Skin epidermis (tissue), 12 donors: ENCODE results near the gene SLC16A11.
A peak's percentile ranks its signal among the peaks of the same experiment; 100 is the strongest.

Experiments used
- H3K27ac ChIP-seq, 21 experiments: fragments of 200-600 bp; sonication (generic) in 11 of 21; one replicate each; pipeline ENCODE4 v1.5.0; 2020; ENCODE audit warnings: mild to moderate bottlenecking in 3 of 21, inconsistent platforms in 2 of 21, moderate library complexity in 2 of 21
- H3K4me3 ChIP-seq, 7 experiments: fragments of 200-600 bp; sonication (generic) in 2 of 7; one replicate each; pipeline ENCODE4 v1.5.0; 2020; ENCODE audit warnings: inconsistent platforms in 2 of 7, mild to moderate bottlenecking in 2 of 7, moderate library complexity in 1 of 7

Gene SLC16A11

DNA sequence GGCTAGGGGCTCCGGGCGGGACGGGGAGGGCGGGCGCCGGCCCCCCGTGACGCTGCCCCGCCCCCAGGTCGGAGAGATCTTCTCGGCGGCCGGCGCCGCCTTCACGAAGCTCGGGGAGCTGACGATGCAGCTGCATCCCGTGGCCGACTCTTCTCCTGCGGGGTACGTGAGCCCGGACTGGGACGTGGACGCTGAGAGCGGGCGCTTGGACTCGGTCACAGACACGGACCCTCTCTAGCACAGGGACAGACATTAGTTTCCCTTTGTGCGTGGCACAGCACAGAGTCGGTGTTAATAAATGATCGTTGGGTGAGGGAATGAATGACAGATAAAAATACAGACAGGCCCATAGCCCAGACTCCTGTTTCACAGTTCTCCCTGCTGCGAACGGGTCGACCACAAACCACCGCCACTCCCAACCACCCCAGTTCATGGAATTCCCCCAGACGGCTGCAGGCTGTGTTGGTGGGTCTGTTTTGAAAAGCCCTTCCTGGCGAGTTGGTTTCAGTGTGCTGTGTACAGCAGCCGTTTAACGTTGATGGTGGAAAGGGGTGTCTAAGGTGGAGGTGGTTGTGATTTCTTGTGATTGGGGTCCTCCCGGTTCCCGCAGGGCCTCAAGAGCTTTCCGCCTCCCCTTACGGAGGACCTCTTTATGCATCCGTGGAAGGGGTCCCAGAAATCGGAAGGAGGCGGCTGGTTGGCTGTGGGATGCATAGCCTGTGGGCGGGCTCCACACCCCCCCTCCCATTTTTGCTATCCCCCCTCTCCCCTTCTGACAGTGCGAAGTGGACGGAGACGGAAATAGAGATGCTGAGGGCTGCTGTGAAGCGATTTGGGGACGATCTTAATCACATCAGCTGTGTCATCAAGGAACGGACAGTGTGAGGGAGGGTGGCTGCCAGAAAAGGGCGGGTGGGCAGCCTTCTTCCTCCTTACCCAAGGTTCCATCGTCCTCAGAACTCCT, 28.6 kb downstream of the SLC16A11 start:
- H3K27ac ChIP-seq, result peak overlapping the region; percentile 33 to 100 (median 99)
- peak overlapping the region; percentile 67 to 96 (median 82) for H3K4me3 ChIP-seq

DNA sequence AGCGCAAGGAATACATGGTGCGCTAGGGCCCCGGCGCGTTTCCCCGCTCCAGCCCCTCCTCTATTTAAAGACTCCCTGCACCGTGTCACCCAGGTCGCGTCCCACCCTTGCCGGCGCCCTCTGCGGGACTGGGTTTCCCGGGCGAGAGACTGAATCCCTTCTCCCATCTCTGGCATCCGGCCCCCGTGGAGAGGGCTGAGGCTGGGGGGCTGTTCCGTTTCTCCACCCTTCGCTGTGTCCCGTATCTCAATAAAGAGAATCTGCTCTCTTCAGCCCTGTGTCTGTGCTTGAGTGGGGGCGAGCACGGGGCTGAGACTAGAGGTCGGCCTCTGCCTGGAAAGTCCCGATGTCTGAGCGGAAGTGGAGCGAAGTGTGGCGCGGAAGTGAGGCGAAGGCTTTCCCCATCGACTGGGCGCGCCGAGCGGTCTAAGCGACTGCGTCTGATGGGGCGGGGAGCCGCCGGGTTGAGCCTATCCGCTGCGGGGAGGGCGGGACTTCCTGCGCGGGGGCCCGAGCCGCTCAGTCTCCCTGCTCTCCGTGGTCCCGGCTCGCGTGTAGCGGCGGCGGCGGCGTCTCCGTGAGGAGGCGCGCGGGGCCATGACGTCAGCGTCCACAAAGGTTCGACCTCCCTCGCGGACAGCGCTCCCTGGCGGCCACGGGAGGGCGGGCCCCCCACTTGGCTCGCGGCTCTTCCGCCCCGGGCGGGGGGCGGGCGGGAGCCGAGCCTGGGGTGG, 29.5 kb downstream of the SLC16A11 start:
- Histone ChIP-seq H3K4me3 (peak overlapping the region; percentile 67 to 96 (median 82)), H3K27ac (peak overlapping the region; percentile 84 to 100 (median 99))

GRCh38 chr17:7011942-7012254, 32.0 kb downstream of the SLC16A11 start:
- Histone ChIP-seq H3K4me3 (peak overlapping the region; percentile 67 to 96 (median 82)), H3K27ac (peak overlapping the region; percentile 84 to 100 (median 99))

DNA sequence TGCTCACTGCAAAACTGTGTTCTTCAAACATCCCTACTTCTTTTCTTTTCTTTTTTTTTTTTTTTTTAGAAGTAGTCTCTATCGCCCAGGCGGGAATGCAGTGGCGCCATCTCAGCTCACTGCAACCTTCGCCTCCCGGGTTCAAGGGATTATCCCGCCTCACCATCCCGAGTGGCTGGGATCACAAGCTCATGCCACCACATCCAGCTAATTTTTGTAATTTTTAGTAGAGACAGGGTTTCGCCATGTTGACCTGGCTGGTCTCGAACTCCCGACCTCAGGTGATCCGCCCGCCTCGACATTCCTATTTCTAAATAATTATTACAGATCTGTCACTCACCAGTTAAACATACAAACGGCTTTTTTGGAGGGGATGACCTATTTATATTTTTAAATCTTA, 32.5 kb downstream of the SLC16A11 start:
- H3K4me3 ChIP-seq, result peak overlapping the region; percentile 67 to 96 (median 82)
- peak overlapping the region in 15 of 21 experiments; percentile 93 to 100 (median 99) for H3K27ac ChIP-seq

- Histone ChIP-seq H3K4me3 (no peak overlapping the region), H3K27ac (peak overlapping the region in 1 of 21 experiments; percentile 4)
These were observed 33.4 kb downstream of the SLC16A11 start for GRCh38 chr17:7010523-7010922.

- no peak overlapping the region for H3K27ac ChIP-seq
- no peak overlapping the region for H3K4me3 ChIP-seq
These were observed 36.7 kb downstream of the SLC16A11 start for GRCh38 chr17:7007143-7007542.

DNA sequence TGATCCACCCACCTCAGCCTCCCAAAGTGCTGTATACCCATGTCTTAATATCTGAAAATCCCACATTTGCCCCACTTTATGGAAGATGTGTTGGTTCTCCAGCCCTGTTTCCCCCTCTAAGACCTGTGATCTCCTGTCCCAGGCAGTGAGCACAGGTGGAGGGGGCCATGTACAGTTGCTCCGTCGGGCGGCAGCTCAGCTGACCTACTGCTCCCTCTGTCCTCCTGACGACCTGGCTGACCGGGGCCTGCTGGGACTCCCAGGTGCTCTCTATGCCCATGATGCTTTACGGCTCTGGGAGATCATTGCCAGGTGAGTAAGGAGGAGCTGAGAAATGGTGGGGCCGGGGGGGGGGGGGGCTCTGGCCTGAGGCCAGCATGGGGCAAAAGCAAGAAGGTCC, 38.2 kb downstream of the SLC16A11 start:
- Histone ChIP-seq H3K27ac (no peak overlapping the region), H3K4me3 (no peak overlapping the region)

DNA sequence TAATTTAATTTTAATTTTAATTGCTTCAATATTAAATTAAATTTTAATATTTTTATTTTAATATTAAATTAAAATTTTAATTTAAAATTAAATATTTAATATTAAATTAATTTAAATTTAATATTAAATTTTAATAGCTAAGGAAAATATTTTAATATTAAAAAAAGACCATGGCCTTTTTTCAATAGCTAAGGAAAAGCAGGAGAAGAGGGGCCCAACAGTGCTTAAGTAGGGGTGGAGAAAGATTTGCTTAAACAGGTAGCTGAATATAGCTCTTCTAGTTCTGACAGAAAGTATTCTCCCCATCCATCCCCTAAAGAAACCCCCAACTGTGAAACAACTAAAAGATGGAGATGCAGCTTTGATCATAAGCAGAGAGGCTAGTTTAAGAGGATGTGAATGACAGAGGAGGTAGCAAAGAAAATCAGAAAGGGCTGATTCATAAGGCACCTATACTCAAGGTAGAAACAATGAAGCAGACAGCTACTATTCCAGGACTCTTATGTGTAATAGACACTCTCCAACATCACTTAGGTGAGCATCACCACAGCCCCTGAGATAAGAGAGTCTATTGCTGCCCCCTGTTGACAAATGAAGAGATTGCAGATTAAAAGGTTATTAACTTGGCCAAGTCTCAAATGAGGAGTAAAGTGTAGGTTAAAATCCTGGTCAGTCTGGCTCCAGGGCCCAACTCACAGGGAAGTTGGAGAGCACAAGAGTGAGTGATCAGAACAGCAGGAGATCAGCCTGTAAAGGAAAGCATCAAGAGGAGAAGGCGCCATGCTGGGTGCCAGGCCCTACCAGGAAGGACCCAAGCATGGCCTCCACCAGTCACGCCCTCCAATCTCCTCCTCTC, 39.3 kb downstream of the SLC16A11 start:
- H3K4me3 ChIP-seq, result no peak overlapping the region

GRCh38 chr17:7003745-7004144, 40.1 kb downstream of the SLC16A11 start:
- H3K4me3 ChIP-seq, result no peak overlapping the region
- H3K27ac ChIP-seq, result no peak overlapping the region

More for the DNA sequence above, 39.3 kb downstream of the SLC16A11 start:
- no peak overlapping the region for H3K27ac ChIP-seq

GRCh38 chr17:7002288-7003047, 41.4 kb downstream of the SLC16A11 start:
- Histone ChIP-seq H3K27ac (no peak overlapping the region), H3K4me3 (no peak overlapping the region)

DNA sequence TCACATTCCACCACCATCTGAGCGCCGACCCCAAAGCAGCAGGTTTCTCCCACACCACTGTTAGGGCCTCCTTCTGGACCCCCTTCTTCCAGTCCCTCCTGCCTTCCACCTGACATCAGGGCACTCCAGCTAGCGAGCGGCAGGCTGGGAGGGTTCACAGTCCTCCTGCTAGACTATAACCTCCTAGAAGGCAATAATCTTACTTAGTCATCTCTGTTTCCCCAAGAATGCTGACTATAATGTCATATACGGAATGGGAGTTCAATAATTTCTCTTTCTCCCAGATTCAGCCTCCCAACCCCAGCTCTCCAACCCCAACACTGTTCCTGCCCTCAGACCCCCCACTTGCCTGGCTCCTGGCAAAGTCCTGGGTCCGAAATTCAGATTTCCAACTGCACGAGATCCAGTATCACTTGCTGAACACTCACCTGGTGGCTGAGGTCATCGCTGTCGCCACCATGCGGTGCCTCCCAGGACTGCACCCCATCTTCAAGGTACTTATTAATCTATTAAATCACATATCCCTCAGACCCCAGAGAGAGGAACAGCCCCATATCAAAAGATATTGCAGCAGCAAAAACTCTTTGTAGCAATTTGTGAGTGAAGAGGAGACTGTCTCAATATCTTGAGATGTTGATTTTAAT, 42.5 kb downstream of the SLC16A11 start:
- Histone ChIP-seq H3K27ac (no peak overlapping the region), H3K4me3 (no peak overlapping the region)

- no peak overlapping the region for H3K4me3 ChIP-seq
These were observed 44.9 kb downstream of the SLC16A11 start for GRCh38 chr17:6998855-6999508.

GRCh38 chr17:6997171-6997570, 46.7 kb downstream of the SLC16A11 start:
- Histone ChIP-seq H3K27ac (no peak overlapping the region), H3K4me3 (no peak overlapping the region)

More at GRCh38 chr17:6998855-6999508, 44.9 kb downstream of the SLC16A11 start:
- H3K27ac ChIP-seq, result no peak overlapping the region

GRCh38 chr17:6996256-6997011, 47.5 kb downstream of the SLC16A11 start:
- Histone ChIP-seq H3K27ac (peak overlapping the region in 10 of 21 experiments; percentile 6 to 79 (median 56)), H3K4me3 (peak overlapping the region; percentile 16 to 47 (median 34))

DNA sequence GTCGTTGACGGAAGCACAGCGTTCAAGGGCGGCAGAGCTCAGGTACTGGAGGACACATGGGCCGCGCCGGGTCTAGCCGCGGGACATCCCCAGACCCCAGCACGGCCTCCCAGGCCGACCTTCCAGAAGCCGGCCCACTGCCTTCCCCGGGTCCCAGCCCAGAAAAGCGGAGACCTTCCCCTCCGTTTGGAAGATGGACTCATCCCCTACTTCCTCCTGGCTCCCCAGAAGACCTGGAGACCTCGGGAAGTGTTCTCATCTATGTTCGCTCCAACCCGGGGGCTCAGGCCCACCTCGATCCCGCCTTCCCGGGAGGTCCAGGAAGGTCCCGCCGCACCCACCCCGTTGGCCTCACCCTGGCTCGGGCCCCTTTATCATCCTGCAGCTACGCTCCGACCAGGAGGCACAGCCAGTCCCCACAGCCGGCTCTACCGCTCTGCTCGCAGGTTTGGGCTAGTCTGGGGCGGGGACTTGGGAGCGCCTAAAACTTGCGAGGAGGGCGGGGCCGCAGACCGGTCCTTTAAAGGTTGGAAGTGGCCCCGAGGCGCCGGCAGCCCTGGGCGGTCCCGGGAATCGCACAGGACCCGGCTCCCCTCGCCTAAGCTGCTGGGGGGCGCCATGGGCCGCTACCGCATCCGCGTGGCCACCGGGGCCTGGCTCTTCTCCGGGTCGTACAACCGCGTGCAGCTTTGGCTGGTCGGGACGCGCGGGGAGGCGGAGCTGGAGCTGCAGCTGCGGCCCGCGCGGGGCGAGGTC, 48.2 kb downstream of the SLC16A11 start, which contains the start of gene ALOX12:
TSS of gene ALOX12 (plus strand) at position 550 of the 756 bp plus-strand sequence. CDS start at position 619, 69 bp downstream.
- Histone ChIP-seq H3K4me3 (peak within 1 kb of the TSS; percentile 16 to 47 (median 34)), H3K27ac (peak within 1 kb of the TSS in 16 of 21 experiments; percentile 6 to 79 (median 49))

DNA sequence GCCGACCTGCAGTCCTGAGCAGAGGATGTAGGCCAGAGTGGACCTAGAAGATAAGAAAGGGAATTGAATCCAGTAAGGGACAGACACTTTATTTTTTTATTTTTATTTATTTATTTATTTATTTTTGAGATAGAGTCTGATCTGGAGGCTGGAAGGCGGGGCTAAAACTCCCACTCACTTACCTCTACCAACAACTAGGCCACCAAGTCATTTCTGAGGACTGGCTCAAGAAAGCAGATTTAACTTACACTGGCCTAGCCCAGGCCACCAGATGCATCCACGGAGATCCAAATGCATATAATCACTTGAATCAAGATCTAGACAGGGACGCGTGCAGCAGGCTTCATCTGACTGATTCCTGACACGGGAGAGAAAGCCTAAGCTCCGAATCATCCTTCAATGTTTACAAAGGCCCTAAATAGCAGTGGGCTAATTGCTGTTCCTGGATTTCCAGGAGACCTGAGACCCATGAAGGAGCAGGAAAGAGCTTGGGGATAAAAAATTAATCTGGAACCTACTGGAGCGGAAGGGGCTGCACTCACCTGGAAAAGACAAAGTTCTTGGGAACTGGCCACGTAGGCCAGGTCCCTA, 49.1 kb downstream of the SLC16A11 start:
- Histone ChIP-seq H3K27ac (peak overlapping the region in 10 of 21 experiments; percentile 6 to 79 (median 61)), H3K4me3 (peak overlapping the region in 4 of 7 experiments; percentile 28 to 47 (median 42))
